ENCODE measurements around the gene COL9A1. TPM values are rescaled to one million over a fixed set of nuclear protein-coding genes. Genes with fewer than 3 reads are reported as not detected.

Gene COL9A1
- total and polyA plus RNA-seq, 12 donors = 0.17 to 1.6 TPM; not detected in 10

GRCh38 chr6:70338775-70339174 is 35.9 kb upstream of the COL9A1 start:
- intact Hi-C loops (cut with DNase I) = no loop called here
- TF ChIP-seq POLR2A (IDR thresholded peaks at IDR 0.05) (no peak), CTCF (IDR thresholded peaks at IDR 0.05) (no peak)
- H3K27ac ChIP-seq = no peak overlapping the region

GRCh38 chr6:70337743-70338105 is 34.8 kb upstream of the COL9A1 start:
- H3K36me3 ChIP-seq (replicated peaks in 1 of 2) = no peaks in the 10 kb centered on the region
- H3K4me1 ChIP-seq (replicated peaks in 1 of 2) = no peaks in the 10 kb centered on the region
- H3K9me3 ChIP-seq (replicated peaks in 1 of 3) = no peaks in the 10 kb centered on the region
- intact Hi-C loops (cut with DNase I) = no loop called here
- 87 to 94% (median 87%) methylated on average over 3 of the region's 3 CpGs for WGBS, 4 donors
- H3K27ac ChIP-seq = no peak overlapping the region
- no peak overlapping the region for H3K4me3 ChIP-seq
- TF ChIP-seq POLR2A (IDR thresholded peaks at IDR 0.05) (no peak), CTCF (IDR thresholded peaks at IDR 0.05) (no peak)
- H3K27me3 ChIP-seq = peaks cover 2% of the 10 kb centered on the region
- no peak for DNase-seq

More at GRCh38 chr6:70338775-70339174, 35.9 kb upstream of the COL9A1 start:
- Histone ChIP-seq H3K36me3 (replicated peaks in 1 of 2) (no peaks in the 10 kb centered on the region), H3K4me1 (replicated peaks in 1 of 2) (no peaks in the 10 kb centered on the region), H3K27me3 (peaks cover 2% of the 10 kb centered on the region), H3K4me3 (no peak overlapping the region), H3K9me3 (replicated peaks in 1 of 3) (no peaks in the 10 kb centered on the region)
- DNase-seq = no peak

GRCh38 chr6:70336996-70337742 is 34.3 kb upstream of the COL9A1 start:
- WGBS, 4 donors = 55 to 70% (median 64%) methylated on average over 7 of the region's 7 CpGs
- DNase-seq = no peak
- Histone ChIP-seq H3K4me1 (replicated peaks in 1 of 2) (no peaks in the 10 kb centered on the region), H3K4me3 (no peak overlapping the region), H3K27me3 (peaks cover 2% of the 10 kb centered on the region), H3K36me3 (replicated peaks in 1 of 2) (no peaks in the 10 kb centered on the region), H3K9me3 (replicated peaks in 1 of 3) (no peaks in the 10 kb centered on the region), H3K27ac (no peak overlapping the region)
- intact Hi-C loops (cut with DNase I) = no loop called here
- TF ChIP-seq POLR2A (IDR thresholded peaks at IDR 0.05) (no peak), CTCF (IDR thresholded peaks at IDR 0.05) (no peak)

GRCh38 chr6:70327036-70327435 is 24.2 kb upstream of the COL9A1 start:
- no peak overlapping the region for H3K4me3 ChIP-seq
- H3K36me3 ChIP-seq (replicated peaks in 1 of 2) = no peaks in the 10 kb centered on the region
- no peaks in the 10 kb centered on the region for H3K4me1 ChIP-seq (replicated peaks in 1 of 2)
- DNase-seq = no peak
- no peaks in the 10 kb centered on the region for H3K27me3 ChIP-seq
- no peaks in the 10 kb centered on the region for H3K9me3 ChIP-seq (replicated peaks in 1 of 3)
- TF ChIP-seq POLR2A (IDR thresholded peaks at IDR 0.05) (no peak), CTCF (IDR thresholded peaks at IDR 0.05) (no peak)
- intact Hi-C loops (cut with DNase I) = no loop called here
- no peak overlapping the region for H3K27ac ChIP-seq
- 60 to 74% (median 69%) methylated on average over 4 of the region's 4 CpGs for WGBS, 4 donors
